ENCODE measurements around the gene KIF13A.
"Not testable (repeated sequence)": the region's sequence is repeated elsewhere in the genome, so short reads cannot be mapped to it uniquely, and the experiment has no call there.

KIF13A gene

DNA sequence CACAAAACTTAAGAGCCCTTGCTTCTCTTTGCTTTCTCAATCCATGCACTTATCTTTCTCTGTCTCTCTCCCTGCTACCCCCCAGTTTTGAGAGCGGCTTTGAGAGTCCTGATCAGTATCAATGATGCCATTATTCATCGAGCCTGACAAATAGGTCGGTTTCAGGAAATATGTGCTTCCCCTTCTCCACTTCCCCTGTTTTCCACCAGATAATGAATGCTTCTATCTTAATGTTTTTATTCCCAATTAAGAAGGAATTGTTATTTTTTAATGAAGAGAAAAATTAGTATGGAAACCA lies 117.7 kb downstream of the KIF13A start:
- peak in 1 of 14 donors; percentile 70 for DNase-seq

DNA sequence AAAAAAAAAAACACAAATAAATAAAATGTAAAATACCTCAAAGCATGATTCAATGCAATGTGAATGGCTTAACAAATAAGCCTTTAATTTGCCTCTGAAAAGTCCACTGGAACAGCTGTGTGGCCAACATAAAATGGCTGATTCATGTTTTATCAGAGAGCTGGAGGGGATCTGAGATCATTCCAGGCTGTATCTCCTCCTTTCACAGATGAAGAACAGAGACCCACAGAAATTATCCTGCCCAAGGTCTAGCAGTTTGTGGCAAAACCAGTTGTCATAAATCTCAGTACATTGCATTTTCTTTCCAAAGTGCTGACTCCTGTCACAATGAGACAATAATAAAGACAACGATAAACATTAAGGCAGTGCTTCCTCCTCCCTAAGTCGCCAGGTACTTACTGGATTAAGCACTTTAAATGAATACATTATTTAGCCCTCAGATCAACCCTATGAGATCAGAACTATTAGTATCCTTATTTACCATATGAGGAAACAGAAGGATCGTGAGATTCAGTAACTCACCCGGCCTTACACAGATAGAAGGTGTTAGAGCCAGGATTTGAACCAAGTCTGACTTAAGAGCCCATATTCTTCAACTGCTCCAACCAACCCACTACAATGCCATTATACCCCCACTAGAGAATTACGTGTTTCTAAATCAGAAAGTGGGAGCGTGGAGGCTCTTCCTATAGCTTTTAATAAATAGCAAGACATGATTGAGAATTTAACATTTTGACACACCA lies 118.3 kb downstream of the KIF13A start:
- peak in 2 of 14 donors; percentile 13 to 70 for DNase-seq

DNA sequence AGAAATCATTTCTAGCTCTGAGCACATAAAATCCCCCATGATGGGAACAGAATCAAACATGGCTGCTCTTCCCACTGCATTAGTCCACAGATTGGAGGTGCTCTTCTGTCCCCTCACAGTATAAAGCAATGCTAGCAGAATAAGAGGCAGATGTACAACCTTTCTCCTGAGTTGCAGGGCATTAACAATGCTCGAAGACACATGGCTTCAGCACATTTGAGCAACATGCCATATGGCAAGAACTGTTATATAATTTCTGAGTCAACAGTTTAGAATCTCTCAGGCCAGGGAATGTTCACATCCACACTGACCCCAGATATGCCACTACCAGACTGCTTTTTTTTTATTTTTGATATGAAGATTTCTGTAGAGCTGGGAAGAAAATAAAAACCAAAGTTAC lies 119.6 kb downstream of the KIF13A start:
- peak in 2 of 14 donors; percentile 12 to 96 for DNase-seq

DNA sequence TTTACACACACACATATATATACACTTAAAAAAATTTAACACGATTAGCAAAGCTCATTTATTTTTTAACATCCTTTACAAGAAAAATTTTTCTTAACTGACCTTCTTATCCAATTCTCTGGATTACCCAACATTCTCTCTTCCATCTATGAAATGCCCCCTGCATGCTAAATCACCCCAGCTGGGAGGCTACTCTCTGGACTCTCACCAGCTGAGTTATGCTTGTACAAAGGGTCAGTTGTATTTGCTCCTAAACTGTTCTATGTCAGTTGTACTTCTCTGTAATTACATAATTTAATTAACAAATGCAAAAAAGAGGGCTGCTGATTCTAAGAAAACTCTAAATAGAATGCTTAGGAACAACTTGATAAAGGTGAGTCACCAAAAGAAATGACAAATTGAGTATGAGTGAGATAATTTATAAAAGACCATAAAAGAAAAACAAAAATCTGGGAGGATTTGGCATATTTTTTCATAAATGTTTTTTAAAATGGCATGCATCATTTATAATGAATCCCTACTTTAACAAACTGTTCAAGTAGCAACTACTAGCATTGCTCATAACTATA lies 120.5 kb downstream of the KIF13A start:
- peak in 4 of 14 donors; percentile 15 to 33 (median 17) for DNase-seq

DNA sequence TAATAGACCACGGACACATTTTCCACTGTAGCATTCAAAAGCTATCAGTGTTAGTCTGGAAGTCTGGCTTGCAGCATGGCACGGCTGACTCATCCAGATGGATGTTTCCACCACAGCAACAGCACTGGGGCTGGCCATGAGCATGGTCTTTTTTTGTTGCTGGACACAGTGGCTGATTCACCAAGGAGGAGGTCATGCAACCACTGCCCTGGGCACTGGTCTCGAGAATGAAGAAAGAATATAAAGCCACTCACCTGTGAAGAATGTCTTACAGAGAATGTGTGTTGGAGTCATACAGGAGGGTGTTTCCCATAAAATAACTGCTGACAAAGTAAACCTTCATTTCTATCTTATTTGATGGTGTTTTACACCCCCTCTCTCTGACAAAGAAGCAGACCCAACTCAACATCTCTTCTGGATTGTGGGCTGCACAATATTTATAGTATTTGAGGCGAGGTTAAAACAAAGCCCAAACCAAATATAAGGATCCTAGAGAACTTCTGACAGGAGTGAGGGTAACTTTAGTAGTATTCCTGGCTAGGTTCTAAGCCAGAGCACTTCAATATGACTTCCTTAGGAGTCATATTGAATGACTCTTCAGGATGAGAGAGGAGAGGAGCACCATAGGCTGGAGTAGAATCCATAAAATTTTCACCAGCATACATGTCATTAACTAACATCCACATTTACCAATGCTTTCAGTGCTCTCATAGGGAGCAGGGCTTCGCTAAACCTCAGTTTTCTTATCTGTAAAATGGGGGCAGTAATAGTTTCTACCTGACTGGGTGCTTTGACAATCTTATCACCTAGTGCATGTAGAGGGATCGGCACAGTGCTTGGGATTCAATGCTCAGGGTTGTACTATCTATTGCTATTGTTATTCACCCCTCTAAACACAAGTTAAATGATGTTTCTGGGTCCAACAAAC lies 121.4 kb downstream of the KIF13A start:
- DNase-seq: peak in 11 of 14 donors; percentile 6 to 82 (median 28)

DNA sequence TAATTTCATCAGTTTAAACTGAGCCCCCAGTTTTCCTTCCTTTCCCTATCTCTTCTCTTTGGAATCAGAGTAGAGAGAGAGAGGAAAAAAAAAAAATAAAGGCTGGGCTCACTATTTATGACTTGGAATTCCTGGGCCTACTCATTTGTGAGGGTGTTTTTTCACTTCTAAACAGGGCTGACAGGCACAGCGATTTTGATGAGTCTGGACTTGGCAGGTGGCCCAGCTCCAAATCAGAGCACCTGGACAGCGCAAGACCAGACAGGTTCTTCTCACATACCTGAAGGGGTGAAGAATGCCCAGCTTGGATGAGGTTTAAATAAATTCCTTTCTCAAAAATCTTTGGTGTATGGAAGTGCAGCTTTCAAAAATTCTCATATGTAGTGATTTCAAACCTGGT lies 122.2 kb downstream of the KIF13A start:
- peak in 1 of 14 donors; percentile 66 for DNase-seq

DNA sequence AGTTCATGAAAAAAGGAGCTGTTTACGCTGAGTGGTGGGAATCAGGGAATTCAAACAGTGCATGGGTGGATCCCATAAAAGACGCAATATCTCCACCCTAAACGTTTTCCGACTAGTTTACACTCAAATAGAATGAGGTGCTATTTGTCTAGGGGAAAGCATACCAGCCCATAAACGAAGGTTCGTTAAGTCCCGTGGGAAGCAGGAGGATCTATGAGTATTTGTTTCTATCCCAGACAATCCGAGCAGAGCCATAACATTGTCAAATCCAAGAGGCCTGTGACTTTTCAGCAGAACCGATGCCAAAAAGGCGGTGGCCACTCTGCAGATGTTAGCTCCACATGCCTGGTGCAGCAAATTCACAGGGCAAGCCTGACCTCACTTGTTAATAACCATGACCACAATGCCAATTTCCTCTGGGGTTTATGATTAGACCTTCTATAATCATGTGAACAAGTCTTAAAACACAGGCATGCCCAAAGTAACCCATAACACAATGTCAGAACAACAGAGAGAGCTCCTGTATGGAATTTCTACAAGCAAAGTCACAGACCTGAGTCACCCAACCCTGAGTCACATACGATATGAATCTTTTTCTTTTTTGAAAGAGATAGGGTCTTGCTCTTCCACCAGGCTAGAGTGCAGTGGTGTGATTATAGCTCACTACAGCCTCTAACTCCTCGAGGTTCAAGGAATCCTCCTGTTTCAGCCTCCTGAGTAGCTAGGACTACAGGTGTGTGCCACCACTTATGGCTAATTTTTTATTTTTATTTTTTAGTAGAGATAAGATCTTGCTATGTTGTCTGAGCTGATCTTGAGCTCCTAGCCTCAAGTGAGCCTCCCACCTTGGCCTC lies 123.3 kb downstream of the KIF13A start:
- peak in 6 of 14 donors; percentile 15 to 52 (median 20) for DNase-seq

DNA sequence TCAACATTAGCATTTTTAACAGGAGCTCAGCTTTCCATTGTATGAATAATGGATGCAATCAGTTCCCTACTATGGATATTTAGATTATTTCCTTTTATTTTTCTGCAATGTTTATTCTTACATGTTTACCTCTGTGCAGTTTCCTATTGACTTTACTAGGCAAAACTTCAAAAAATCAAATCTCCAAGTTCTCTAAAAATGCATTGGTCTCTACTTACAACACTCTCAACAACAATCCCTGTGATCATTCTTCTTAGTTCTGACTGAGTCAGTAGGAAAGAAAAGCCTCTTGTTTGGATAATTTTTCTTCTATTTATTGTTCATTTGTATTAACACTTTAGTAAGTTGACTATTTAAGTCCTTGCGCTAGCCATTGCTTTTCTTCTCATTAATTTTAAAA lies 126.1 kb downstream of the KIF13A start:
- DNase-seq: no peak

DNA sequence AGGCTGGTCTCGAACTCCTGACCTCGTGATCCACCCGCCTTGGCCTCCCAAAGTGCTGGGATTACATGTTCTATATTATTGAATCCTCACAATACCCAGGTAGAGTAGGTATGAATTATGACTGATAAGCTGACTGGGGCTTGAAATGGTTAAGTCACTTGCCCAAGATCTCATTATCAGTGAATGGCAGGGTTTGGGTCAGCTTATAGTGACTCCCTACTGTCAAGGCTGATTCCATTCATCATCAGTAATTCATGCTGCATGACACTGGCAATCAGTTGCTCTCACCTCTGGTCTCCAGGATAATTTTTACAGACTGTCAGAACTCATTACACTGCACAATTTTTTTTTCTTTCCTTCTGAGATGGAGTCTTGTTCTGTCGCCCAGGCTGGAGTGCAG lies 127.6 kb downstream of the KIF13A start:
- DNase-seq: no peak

DNA sequence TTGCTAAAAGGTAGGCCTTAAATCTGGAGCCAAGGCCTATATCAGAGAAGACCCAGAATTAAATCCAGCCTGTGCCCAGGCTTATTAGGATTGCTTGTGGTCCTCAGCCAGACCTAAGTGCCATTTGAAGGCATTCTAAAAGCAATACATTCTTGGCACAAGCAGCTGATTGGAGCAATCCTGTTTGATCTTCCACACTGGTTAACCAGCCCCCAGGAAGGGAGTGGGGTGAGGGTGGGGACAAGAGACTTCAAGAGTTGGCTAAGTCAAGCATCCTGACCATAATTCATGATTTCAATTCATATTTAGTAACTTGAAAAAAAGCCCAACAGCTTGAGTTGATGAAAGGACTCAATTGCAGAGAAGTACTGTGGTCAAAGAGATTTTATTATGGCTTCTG lies 128.9 kb downstream of the KIF13A start:
- no peak for DNase-seq

DNA sequence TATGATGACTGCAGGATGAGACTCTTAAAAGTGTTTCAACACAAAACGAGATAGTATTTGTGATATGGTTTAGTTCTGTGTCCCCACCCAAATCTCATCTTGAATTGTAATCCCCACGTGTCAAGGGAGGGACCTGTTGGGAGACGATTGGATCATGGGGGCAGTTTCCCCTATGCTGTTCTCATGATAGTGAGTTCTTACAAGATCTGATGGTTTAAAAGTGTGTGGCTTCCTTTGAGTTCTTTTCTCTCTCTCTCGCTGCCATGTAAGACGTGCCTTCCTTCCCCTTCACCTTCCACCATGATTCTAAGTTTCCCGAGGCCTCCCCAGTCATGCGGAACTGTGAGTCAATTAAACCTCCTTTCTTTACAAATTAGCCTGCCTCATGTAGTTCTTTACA lies 130.2 kb downstream of the KIF13A start:
- DNase-seq: not testable (repeated sequence)

DNA sequence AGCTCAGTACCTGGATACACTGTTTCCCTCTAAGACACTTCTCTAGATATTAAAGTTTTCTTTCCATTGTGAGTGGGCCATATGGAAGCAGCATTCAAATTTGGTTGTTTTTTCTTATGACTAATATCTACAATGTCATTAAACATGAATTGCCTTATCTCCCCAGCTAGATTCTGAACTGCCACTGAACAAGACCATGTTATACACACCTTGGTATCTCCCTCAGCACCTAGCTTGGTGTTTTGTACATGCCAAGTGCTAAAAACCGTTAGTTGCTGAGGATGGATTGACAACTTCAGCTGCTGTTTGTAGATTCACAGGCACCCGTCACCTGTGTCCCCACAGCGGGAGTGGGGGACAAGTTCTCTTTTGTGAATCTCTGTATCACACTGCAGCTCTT lies 131.1 kb downstream of the KIF13A start:
- no peak for DNase-seq

DNA sequence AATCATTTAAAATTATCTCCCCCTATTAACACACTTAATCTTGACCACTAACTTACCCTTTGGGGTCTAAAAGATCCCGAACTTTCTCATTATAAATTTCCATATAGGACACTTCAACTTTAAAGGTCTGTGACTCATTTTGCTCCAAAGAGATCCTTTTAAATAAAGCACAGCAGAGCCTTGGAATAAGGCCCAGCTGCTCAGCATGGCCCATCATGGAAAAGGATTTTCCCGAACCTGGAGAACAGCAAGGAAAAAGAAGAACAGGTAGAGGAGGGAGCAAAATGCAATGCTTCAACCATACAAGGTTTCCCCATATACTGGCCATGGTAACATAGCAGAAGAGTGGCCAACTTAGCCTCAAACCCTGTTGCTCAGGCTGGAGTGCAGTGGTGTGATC lies 132.1 kb downstream of the KIF13A start:
- peak in 1 of 14 donors; percentile 30 for DNase-seq

DNA sequence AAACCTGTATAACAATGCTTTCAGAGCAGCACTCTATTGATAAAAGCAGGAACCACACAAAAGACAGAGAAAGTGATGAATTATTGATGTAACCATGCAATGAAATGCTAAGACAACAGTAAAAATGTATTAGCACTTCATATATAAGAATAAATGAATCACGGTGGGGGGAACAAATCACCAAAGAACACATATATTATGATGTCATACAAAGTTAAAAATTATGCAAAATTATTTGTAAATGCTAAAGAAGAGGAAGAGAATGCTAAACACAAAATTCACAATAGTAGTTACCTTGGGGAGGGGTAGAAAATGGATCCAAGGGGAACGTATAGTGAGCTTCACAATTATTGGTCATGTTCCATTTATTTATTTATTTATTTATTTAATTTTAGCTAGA lies 133.9 kb downstream of the KIF13A start:
- no peak for DNase-seq

DNA sequence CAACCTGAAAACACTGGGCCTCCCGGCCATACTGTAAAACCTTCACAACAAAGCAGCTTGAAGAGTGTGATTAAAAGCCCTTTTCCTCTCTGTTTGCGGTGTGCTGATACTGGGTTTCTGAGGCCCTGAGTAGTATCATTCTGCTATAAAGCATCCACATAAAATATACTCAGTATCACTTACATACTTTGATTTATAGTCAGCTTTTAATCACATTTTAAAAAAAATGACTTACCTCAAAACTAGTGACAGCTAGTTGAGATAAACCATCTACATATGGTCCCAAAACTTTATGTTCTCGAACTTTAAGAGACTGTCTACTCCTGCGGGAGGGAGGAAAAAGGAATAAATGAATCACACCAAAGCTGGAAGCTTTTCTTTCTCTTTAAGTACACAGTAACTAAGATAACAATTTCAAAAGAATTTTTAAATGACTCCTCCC lies 135.7 kb downstream of the KIF13A start:
- DNase-seq: no peak

DNA sequence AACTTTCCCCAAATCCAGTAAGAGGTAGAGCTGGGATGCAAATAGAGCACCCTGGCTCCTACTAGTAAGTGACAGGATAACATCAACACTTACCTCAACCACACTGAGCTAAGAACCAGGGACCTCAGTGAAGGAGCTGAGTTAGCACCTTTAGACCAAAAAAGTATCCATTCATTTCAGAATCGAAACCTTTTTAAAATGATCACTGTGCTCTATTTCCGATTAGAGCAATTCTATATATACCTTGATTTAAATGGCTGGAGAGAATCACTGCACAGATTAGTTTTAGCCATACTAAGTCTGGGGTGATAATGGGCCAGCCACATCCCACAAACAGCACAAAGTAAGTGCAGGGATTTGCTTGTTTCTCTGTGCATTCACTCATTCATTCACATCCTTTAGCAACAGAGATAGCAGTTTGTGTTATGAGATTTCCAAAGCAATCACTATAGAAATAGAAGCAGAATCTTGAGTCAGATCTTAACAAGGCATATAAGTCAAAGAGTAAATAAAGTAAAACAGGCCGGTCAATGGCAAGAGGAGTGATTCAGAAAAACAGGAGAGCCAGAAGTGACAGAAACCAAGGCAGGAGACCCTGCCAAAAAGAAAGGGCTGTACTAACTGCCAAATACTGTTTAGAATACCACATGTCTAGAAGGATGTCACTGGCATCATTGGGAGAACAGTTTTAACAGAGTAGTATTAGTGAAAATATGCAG lies 136.3 kb downstream of the KIF13A start:
- DNase-seq: peak in 1 of 14 donors; percentile 18

DNA sequence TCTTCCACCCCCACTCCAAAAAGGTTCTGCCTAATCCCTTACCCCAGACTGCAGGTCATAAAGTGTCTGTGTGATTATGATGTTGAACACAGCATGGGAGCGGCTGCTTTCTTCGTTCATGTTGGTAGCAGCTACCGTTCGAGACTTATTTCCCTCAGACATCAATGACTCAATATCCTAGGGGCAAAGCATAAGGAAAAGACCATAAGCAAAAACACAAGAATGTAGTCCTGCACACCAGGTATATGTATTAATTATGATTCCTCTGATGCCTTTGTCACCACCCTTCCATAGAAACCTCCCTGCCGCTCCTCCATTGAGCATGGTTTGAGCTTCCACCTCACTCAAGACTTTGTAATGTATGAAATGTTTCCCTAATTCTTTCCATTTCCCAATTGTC lies 137.2 kb downstream of the KIF13A start:
- no peak for DNase-seq

DNA sequence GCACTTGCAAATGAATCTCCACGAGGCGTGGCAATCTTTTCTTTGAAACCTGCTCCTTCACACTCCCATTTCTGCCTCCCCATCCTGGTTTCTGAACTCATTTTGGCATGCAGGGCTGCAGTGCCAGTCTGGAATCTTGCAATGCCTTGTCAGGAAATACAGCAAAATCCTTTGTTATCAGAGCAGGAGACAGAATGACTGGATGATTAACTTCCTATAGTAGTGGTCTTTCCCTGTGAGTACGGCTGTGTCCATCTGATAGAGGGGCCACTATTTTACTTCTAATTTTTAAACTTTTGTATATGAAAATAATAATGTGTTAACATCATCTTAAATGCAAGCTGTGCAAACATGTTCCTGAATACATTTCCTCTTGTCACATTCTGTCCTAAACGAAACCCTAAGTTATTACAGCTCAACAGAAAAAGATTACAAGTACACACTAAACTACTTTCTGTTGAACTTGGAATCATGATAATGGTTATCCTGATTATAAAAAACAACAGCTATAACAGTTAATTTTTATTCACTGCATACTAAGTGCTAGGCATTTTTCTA lies 140.2 kb downstream of the KIF13A start:
- no peak for DNase-seq

DNA sequence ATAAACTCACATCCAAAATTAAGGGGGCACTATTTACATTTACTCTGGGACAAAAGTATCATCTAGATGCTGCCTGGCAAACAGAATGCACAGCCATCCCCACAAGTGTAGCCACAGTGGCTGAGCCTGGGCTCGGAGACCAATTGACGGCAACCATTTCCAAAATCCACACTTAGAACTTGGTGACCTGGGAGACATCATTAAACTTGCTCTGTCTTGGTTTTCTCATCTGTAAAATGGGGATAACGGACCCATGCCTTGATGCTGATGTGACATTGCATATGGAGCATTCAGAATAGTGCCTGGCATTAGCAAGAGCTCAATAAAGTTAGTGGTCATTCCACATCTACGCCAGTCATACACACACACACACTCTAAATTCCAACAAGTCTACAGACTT lies 140.7 kb downstream of the KIF13A start:
- no peak for DNase-seq

DNA sequence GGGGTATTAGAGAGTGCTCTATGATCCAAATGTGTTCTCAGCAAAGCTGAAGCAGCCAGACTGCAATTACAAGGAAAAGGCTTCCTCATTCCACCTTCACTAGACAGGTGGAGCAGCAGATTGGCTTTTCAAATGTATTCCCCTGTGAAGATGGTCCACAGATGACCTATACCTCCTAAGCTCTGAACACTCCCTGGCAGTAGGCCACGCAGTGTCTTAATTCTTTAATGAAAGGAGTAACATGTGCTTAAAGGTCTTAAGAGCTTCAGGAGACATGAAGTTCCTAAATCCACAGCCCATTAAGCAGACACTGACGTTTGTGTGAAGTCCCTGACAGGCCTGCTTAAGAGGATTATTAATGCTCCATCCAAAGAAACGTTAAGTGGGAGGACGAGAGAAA lies 141.8 kb downstream of the KIF13A start:
- DNase-seq: peak in 1 of 14 donors; percentile 20

DNA sequence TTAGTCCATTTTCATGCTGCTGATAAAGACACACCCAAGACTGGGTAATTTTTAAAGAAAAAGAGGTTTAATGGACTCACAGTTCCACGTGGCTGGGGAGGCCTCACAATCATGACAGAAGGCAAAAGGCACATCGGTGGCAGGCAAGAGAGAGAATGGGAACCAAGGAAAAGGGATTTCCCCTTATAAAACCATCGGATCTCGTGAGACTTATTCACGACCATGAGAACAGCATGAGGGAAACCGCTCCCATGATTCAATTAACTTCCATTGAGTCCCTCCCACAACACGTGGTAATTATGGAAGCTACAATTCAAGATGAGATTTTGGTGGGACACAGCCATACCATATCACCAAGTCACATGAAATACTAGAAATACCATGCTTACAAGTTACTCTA lies 142.5 kb downstream of the KIF13A start:
- not testable (repeated sequence) for DNase-seq

All from C1 segment of cervical spinal cord (tissue), 14 donors.